GM12864 (cell line): Measurements from ENCODE around the gene RBMS3.

Experiments
- DNase-seq: peaks from one replicate; pipeline ENCODE4 v3.0.0-alpha.2; 2011; ENCODE audit warnings: low read depth
- H3K4me3 ChIP-seq: 2 replicates; pipeline ENCODE4 v1.5.1; 2011; ENCODE audit warnings: mild to moderate bottlenecking, low read depth, low read length, control low read depth
- TF ChIP-seq, protein P1 (sequence below): IDR thresholded peaks from 2 replicates; pipeline ENCODE4 v1.5.1; 2011; ENCODE audit warnings: low read depth, mild to moderate bottlenecking, moderate library complexity, low read length, control low read depth, inconsistent platforms; ENCODE audit errors: missing control alignments

RBMS3 gene

DNA sequence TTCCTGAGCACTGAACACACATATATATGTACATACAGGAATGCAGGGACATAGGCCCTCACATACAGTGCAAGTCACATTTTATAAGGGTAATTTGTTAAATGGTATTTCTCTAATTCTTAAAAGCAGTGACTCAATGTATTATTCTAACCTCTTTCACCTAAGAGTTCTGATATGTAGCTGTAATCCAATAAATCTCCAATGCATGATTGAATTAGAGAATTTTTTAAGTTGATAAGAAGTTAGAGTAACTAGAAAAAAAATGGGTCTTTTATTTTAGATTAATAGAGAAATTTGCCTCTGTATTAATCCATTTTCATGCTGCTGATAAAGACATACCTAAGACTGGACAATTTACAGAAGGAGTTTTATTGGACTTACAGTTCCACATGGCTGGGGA lies 98.2 kb downstream of the RBMS3 start:
- DNase-seq: no peak
- TF ChIP-seq, protein P1, sequence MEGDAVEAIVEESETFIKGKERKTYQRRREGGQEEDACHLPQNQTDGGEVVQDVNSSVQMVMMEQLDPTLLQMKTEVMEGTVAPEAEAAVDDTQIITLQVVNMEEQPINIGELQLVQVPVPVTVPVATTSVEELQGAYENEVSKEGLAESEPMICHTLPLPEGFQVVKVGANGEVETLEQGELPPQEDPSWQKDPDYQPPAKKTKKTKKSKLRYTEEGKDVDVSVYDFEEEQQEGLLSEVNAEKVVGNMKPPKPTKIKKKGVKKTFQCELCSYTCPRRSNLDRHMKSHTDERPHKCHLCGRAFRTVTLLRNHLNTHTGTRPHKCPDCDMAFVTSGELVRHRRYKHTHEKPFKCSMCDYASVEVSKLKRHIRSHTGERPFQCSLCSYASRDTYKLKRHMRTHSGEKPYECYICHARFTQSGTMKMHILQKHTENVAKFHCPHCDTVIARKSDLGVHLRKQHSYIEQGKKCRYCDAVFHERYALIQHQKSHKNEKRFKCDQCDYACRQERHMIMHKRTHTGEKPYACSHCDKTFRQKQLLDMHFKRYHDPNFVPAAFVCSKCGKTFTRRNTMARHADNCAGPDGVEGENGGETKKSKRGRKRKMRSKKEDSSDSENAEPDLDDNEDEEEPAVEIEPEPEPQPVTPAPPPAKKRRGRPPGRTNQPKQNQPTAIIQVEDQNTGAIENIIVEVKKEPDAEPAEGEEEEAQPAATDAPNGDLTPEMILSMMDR: no peak
- H3K4me3 ChIP-seq: no peak overlapping the region

GRCh38 chr3:29381595-29381994 lies 100.7 kb downstream of the RBMS3 start:
- H3K4me3 ChIP-seq: no peak overlapping the region
- TF ChIP-seq, protein P1: no peak
- no peak for DNase-seq

DNA sequence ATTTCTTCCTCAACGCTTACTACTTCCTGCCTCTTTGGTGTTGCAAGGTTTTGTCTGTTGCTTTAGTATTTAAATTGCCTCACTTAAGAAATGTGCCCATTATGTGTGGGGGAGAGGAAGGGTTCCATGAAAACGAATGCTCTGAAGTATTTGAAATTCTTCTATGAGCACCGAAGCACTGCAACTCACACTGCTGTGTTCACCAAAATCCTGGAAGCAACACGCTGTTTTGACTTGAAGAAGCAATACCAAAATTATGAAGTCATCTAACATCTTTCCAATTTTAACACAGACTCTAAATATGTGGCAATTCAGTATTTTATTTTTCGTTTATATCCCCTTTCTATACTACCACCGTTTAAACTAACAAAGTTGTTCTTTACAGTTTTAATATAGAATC lies 101.5 kb downstream of the RBMS3 start:
- DNase-seq: no peak
- TF ChIP-seq, protein P1: no peak
- H3K4me3 ChIP-seq: no peak overlapping the region

- no peak for DNase-seq
- H3K4me3 ChIP-seq: no peak overlapping the region
- TF ChIP-seq, protein P1: no peak
Observed at GRCh38 chr3:29382845-29383244, 102.0 kb downstream of the RBMS3 start.

GRCh38 chr3:29384640-29385039 lies 103.8 kb downstream of the RBMS3 start:
- no peak for DNase-seq
- H3K4me3 ChIP-seq: no peak overlapping the region
- TF ChIP-seq, protein P1: no peak

GRCh38 chr3:29385046-29385830 lies 104.4 kb downstream of the RBMS3 start:
- DNase-seq: no peak
- H3K4me3 ChIP-seq: no peak overlapping the region
- TF ChIP-seq, protein P1: no peak

DNA sequence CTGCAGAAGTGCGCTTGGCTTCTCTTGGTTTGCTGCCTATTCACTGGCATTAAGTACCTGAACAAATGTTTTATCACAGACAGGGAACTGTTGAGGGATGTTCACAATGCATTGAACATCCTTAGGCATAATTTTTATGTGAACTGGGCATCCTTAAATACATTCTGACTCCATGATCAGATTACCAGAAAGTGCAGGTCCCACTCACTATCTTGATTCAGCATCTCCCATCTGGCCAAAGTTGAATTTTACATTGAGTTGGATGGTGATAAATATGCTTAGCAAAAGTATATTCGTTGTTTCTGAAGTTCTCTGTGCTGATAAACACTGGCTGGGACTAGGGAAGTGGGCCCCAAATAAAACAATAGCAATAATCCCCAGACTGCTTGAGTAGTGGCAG lies 108.5 kb downstream of the RBMS3 start:
- no peak overlapping the region for H3K4me3 ChIP-seq
- DNase-seq: no peak
- TF ChIP-seq, protein P1: no peak
